GM21515 (cell line): ENCODE results near the gene ZC3H18.

Experiments
- ATAC-seq: cut with Tn5 transposase; IDR thresholded peaks from one replicate; pipeline ENCODE4 v1.9.1; 2021; ENCODE audit not compliant: unreplicated experiment

The ZC3H18 gene

DNA sequence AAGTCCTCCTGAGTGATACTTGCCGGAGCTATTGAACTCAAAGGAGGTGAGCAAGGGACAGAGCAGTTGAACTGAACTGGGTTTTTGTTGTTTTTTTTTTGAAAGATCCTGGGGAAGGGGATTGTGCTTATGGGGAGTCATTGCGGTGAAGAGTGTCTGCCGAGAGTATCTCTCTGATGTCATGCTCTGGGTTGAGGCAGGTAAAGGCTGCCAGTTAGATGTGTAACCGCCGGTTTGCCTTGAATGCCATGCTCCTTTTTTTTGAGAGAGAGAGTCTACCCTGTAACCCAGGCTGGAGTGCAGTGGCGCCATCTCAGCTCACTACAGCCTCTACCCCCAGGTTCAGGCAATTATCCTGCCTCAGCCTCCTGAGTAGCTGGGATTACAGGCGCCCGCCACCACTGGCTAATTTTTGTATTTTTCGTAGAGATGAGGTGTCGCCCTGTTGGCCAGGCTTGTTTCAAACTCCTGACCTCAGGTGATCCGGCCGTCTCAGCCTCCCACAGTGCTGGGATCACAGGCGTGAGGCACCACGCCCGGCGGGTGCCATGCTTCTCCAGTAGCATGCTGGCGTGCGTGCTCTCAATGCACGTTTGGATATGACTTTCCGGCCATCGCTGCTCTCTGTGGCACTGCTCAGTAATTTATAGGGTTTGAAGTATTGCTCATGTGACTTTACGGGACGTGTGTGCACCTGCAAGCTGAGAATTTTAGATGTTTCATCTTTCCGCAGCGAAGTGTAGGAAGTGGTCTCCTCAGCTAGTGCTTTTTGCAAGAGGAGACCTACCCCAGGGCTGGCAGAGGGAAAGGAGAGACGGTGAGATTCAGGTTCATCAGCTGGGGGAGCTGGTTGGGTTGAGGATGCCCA lies 8.5 kb downstream of the ZC3H18 start:
- ATAC-seq = no peak

DNA sequence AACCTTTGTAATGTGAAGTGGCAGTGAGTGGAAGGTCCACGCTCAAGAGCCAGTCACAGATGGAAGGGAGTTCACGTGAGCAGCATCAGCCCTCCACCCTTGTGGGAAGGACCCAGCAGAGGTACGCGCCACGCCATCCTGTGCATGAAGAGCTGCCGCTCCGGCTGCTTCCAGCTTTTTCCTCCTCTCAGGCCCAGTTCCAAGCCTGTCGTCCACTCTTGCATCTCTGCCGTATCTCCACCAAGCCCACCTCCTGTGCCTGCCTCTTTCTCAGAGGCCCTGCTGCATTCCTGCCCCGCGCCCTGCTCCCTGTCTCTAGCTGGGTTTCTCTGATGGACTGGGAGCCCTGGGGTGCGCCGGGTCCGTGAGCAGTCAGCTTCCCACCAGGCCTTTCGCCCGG lies 10.2 kb downstream of the ZC3H18 start:
- no peak for ATAC-seq

DNA sequence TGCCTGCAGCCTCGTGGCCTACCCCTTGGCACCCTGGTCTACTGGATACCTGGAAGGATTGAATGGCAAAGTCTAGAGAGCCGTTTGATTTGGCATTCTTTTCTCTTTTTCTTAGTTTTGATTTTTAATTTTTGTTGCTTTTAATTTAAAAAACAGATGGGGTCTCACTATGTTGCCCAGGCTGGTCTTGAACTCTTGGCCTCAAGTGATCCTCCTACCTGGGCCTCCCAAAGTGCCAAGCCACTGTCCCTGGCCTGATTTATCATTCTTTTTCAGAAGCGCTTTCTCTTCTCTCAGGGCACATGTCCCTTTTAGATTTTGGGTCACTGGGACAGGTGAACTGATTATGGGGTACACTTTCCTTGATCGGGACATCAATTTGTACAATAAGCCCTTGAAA lies 10.8 kb downstream of the ZC3H18 start:
- no peak for ATAC-seq

DNA sequence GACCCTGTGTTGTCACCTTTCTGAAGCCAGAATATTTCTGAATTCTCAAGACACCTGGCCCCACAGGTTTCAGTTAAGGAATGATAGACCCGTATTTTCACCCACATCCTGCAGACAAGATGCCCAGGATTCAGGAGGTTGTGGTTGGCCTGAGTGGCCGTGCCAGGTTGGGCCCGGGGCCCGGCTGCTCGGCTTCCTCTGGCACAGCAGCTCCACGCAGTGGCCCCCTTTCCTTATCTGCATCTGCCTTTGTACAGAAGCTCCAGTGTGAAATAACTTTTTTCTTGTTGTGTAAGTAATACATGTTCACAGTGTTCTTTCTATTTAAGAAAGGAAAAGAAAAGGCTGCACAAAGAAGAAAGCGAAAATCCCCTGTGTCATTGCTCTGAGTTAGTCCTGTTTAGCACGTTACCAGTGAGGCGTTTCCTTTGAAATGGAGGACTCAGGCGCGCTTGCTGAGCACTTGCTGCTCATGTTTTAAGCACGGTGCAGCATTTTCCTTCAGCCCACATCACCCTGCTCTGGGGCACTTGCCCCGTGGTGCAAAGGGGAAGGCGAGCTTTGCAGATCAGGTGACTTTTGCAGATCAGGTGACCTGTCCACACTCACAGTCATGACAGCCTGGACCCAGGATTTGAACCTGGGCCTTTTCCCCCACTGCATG lies 12.8 kb downstream of the ZC3H18 start:
- no peak for ATAC-seq

DNA sequence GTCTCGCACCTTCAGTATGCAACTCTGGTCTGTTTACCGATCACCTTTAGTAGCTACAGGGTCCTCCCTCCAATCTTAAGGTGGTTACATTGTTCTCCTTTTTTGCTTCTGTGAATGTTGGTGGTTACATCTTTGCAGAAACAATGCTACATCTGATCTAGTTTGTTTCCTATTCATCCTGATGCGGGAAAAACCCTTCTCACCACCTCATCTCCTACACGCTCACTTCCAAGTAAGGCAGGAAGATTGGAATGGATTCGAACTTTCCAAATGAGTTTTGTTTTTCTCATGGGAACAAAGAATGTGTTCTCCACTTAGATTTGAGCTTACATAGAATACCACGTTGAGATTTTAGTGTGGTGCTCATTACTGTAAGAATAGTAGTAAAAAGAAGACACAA lies 14.5 kb downstream of the ZC3H18 start:
- ATAC-seq = no peak

DNA sequence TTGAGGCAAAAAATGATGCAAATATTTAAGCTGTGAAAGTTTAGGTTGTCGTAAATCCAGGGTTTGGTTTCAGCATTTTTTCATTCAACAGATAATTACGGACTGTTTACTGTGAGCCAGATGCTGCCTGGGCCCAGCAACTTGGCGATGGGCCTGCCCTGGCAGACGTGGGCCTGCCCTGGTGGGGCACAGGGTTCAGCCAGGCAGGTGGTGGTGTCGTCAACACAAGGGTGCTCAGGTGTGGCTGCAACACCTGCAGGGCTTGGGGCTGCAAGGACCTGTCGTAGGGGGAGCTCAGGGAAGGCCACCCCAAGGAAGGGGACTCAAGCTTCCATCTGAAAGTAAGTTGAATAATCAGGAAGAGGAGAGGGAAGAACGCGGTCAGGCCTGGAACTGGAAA lies 15.1 kb downstream of the ZC3H18 start:
- no peak for ATAC-seq

DNA sequence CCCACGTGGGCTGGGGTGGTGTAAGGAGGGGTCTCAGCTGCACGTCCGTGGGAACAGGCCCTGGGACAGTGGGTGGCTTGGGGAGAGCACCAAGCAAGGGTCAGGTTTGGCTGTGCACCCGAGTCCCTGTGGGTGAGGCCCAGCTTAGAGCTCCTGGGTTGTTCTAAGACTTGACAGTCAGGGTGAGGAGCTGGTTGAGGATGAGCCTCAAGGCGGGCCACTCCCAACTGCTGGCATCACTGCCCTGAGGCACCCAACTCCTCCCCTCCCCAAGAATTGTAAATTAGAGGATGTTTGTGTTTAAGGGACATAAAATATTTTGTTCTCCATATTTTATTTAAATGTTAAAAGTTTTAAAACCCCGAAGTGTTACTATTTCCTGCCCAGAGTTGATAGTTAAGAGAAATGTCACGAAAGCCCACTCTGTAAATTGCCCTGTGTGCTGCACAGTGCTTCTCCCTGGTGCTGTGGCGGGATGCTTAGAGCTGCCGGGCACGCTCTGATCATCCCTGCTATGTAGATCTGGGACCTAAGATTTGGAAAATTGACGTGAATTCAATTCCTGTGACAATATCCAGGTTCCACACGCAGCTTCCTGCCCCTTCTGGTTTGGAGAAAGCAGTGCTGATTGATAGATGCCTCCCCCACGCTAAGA lies 15.9 kb downstream of the ZC3H18 start:
- ATAC-seq = no peak

DNA sequence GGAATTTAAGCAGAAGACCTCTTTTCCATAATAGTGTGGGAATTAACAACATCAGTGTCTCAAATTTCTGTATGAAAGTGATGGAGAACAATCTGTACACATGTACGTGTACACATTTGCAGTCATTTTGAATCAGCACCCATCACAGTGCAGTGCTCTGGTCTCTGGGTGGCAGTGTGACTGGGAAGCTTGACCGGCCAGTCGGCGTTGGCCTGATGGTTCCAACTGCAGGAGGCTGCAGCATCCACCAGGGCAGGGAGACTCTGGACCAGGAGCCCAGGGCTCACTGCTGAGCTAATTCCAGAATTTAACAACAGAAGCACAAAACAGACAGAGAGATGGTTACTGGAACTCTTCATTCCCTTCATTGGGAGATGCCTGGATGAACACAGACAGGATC lies 17.9 kb downstream of the ZC3H18 start:
- ATAC-seq = no peak

DNA sequence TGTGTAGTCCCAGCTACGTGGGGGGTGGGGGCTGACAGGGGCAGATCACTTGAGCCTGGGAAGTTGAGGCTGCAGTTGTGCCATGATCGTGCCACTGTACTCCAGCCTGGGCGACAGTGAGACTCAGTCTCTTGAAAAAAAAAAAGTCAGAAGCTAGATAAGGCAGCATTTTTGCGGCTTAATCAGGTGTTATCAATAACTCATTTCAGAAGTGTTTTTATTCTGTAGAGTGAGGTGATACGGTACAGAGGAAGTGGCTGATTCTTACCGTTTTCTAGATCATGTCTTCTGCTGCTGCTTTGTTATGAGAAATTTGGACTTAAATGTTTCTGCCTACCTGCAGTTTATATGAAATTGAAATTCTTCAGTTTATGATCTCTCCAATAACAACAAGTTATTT lies 18.6 kb downstream of the ZC3H18 start:
- ATAC-seq = no peak

DNA sequence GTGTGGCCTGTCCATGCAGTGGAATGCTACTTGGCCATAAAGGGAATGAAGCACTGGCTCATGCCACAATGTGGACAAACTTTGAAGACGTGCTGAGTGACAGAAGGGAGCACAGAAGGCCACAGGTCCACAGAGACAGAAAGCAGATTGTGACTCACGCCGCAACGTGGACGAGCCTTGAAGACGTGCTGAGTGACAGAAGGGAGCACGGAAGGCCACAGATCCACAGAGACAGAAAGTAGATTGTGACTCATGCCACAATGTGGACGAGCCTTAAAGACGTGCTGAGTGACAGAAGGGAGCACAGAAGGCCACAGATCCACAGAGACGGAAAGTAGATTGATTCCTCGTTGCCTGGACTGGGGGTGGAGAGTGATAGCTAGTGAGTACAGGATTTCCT lies 19.2 kb downstream of the ZC3H18 start:
- no peak for ATAC-seq

DNA sequence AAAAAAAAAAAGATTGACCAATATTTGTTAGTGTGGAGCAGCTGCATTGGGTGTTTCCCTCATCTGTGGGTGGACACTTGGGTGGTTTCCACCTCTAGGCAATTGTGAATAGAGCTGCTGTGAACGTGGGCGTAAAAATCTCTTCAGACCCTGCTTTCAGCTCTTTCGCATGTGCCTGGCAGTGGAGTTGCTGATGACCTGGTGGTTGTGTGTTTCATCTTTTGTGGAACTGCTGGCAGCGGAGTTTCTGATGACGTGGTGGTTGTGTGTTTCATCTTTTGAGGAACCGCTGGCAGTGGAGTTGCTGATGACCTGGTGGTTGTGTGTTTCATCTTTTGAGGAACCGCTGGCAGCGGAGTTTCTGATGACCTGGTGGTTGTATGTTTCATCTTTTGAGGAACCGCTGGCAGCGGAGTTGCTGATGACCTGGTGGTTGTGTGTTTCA lies 21.4 kb downstream of the ZC3H18 start:
- no peak for ATAC-seq

DNA sequence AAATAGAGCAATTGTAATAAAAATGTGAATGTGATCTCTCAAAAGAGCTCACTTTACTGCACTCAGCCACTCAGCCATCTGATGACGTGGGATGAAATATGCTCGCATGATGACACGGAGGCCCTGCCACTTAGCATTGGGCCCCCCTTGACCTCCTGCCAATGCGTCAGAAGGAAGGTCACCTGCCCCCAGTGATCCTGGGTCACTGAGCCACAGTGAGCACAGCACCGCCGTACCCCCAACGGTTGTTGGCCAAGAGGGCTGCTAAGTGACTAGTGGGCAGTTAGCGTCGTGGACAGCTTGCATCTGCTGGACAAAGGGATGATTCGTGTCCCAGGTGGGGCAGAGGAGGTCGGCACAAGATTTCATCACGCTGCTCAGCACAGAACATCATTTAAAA lies 22.9 kb downstream of the ZC3H18 start:
- no peak for ATAC-seq

DNA sequence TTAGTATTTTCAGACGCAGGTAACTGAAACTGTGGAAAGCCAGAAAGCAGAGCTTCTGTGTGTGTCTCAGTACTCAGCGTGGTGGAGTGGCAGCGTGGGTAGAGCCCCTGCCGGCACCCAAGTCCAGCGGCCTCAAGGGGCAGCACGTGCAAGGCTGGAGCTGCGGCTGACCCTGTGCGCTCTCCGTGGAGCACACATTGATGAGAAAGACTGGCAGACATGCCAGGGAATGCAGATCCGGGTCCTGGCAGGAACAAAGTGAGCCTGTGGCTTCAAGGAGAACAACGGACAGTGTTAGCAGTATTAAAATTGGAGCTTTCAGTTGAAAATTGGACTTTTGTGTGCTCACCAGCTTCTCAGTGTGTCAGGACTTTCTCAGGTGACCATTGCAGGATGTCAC lies 23.3 kb downstream of the ZC3H18 start:
- ATAC-seq = no peak

DNA sequence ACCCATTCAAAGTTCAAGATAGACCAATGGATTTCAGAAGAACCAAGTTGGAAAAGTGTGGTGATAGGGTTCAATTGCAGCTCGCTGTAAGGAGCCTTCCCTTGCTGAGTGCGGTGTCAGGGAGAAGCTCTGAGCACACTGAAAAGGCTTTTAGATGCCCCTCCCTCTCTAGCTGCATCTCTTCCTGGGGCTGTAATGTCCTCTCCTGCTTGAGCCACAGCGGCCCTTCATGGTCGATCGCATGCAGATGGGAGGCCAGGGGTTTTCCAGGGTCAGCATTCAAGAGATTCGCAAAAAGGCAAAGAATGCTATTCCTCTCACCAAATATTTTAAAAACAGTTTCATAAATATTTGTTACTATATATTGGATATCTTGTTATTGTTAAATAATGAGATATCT lies 23.7 kb downstream of the ZC3H18 start:
- no peak for ATAC-seq

DNA sequence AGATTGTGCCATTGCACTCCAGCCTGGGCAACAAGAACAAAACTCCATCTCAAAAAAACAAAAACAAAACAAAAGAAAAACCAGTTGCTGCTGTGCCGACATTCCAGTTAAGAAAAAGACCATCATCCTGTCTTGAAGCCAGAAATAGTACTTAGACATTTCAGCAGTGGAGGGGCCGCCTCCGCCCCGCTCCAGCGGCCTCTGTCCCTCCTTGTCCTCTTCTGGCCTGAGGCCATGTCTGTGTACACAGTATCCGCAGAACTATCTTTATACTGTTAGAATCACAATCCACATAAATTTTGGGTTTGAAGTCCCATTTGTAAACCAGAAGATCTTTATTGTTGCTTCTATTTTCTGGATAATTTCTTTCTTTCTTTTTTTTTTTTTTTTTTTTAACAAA lies 24.9 kb downstream of the ZC3H18 start:
- no peak for ATAC-seq

DNA sequence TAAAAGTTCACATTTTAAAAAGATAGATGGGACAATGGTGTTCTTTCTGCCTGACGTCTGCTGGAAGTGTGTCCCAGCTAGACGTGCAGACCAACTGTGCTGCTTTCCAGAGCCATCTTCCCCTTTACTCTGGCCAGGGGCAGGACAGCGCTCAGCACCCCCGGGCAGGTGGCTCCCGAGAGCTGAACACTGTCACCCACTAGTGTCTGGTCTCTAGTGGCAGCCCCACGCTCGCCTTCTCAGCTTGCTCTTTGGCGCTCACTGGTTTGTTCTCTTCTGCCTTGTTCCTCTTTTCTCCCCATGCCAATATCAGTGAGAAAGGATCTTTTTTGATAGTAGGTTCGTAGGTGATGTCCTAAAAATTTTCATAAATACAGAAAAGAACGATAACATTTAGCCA lies 25.7 kb downstream of the ZC3H18 start:
- ATAC-seq = no peak

DNA sequence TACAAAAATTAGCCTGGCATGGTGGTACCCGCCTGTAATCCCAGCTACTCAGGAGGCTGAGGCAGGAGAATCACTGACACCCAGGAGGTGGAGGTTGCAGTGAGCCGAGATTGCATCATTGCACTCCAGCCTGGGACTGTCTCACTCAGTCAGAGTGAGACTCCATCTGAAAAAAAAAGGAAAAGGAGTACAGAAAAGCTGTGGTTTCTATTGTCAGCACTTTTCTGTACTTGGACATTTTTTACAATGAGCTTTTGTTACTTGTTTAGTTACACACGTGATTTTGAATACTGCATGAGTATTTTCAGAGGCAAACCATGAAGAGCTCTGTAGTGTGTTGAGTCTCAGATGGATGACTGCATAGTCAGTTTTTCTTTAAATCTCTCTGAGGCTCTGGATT lies 26.3 kb downstream of the ZC3H18 start:
- no peak for ATAC-seq

DNA sequence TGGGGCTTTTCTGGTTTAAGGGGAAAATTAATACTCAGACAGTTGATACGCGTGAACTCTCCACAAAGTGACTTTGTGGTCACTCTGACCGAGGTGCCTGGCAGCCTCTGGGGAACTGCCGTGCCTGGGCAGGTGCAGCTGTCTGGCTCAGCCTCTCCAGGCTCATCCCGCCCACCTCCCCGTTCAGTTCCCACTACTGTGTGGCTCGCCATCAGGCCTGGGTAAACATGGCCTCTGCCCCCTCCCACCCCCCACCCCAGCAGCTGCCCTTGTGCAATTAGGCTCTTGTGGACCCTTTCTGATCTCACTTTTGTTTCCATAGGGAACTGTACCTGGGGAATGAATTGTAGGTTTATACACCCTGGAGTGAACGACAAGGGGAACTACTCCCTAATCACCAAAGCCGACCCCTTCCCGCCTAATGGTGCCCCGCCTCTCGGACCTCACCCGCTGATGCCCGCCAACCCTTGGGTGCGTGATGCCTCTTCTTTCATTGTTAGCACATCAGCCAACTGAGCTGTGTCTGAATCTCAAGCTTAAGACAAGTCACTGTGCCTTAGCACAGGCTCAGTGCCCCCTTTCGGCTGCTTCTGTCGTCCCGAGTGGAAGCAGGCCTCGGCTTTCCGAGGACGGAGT lies 27.8 kb downstream of the ZC3H18 start:
- no peak for ATAC-seq

DNA sequence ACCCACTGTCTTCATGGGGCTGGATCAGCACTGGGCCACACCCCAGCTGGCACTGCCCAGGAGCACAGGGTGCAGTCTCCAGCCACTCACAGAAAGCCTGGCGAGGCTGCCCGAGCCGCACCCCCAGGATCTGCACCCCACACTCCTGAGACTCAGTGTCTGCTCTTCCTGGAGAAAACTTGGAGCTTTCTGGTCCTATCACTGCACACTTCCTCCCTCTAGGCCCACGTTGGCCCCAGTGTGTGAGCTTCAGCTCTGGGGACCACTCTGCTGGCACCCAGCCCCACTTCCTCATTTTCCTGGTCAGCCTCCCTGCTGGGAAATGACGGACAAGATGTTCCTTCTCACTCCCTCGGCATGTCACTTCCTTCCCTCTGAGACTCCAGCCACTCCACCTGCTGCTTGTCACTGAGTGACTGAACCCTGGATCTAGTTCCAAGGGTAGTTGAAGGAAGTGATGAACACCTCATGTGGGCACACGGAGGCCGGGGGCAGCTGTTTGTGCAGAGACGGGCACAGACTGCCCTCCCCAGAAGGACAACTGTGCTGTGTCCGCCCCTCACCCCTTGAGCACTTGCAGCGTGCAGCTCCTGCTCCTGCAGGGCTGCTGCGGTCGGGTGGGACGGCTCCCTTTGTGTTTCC lies 29.0 kb downstream of the ZC3H18 start:
- ATAC-seq = no peak

DNA sequence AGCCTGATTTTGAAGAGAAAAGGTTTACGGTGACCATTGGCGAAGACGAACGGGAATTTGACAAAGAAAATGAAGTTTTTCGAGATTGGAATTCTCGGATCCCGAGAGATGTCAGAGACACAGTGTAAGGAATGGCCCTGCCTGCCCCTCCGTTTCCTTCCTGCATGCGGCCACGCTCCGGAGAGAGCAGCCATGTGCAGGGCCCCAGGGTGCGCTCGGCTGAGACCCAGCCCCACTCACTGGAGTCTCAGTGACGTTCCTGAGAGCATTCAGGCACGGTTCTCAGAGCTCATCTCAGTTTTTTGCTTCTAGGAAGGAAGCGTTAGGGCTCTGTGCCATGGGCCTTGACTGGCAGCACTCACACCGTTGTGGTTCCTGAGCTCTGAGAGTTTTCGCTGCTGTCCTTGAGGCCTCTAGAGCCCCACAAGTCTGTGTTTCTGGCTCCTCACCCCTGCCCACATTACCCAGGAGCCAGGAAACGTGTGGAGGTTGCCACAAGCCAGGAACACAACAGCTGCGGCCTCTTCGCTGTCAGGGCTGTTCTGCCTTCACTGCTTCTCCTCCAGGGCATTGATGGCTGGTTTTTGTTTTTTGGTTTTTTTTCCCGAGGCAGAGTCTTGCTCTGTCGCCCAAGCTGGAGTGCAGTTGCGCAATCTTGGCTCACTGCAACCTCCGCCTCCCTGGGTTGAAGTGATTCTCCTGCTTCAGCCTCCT lies 29.8 kb downstream of the ZC3H18 start:
- ATAC-seq = no peak

DNA sequence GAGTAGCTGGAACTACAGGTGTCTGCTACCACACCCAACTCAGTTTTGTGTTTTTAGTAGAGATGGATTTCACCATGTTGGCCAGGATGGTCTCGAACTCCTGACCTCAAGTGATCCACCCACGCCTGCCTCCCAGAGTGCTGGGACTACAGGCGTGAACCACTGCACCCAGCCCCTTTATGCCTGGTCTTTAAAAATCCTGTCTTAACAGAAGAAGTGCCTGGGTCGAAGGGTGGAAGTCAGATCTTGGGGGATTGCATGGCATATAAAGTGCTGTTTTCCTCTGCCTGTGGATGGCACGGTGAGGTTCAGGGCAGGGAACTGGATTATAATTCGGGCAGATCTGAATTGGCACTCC lies 30.3 kb downstream of the ZC3H18 start:
- no peak for ATAC-seq
